ACC112 (cell line): Measurements from ENCODE around the gene C3.

Experiments
- H2AFZ ChIP-seq: fragments of 200-600 bp; sonication (generic); one replicate; pipeline ENCODE4 v1.6.0; 2017; ENCODE audit warnings: antibody characterized with exemption, low read length; ENCODE audit not compliant: unreplicated experiment
- H3K27ac ChIP-seq: fragments of 200-600 bp; sonication (generic); 2 replicates; pipeline ENCODE4 v1.5.1; 2014; ENCODE audit warnings: low read depth, mild to moderate bottlenecking, antibody characterized with exemption, low read length, moderate library complexity
- H3K27me3 ChIP-seq: fragments of 200-600 bp; sonication (generic); 2 replicates; pipeline ENCODE4 v1.6.1; 2014; ENCODE audit warnings: mild to moderate bottlenecking, antibody characterized with exemption, low read length, moderate library complexity, mixed read lengths; ENCODE audit not compliant: insufficient read depth
- H3K36me3 ChIP-seq: fragments of 200-600 bp; sonication (generic); 2 replicates; pipeline ENCODE4 v1.6.1; 2016; ENCODE audit warnings: mild to moderate bottlenecking, antibody characterized with exemption, low read length, moderate library complexity, mixed read lengths; ENCODE audit not compliant: insufficient read depth
- H3K4me1 ChIP-seq: fragments of 200-600 bp; sonication (generic); one replicate; pipeline ENCODE4 v1.6.1; 2016; ENCODE audit warnings: low read length, mixed read lengths; ENCODE audit not compliant: insufficient read depth, unreplicated experiment, control insufficient read depth
- H3K4me3 ChIP-seq: fragments of 200-600 bp; sonication (generic); 2 replicates; pipeline ENCODE4 v1.5.1; 2014; ENCODE audit warnings: mild to moderate bottlenecking, low read depth, low read length
- H3K79me2 ChIP-seq: fragments of 200-600 bp; sonication (generic); one replicate; pipeline ENCODE4 v1.6.0; 2016; ENCODE audit warnings: low read length; ENCODE audit not compliant: control insufficient read depth, unreplicated experiment, insufficient read depth

The C3 gene

DNA sequence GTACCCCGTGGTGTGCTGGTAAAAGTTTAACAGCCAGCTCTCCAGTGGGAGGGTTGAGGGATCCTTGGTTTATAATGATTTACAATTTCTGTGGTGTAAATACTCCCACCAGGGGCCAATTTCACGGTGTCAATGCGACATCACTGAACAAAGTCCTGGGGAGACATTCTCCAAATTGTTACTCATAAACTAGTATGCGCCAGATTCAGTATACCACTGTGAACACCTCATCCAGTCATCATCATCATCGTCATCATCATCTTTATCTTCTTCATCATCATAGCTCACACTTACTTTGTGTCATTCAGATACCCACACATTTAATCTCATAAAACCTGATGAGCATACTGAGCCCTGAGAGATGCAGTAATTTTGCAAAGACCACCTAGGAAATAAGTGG lies 33.3 kb downstream of the C3 start:
- no peak overlapping the region for H3K4me3 ChIP-seq
- no peaks in the 10 kb centered on the region for H3K79me2 ChIP-seq
- H3K36me3 ChIP-seq = 0 out of 2 replicates have a peak, but pooled peaks cover 12% of the 10 kb centered on the region
- no peaks in the 10 kb centered on the region for H3K4me1 ChIP-seq
- H2AFZ ChIP-seq = no peak overlapping the region
- no peaks in the 10 kb centered on the region for H3K27me3 ChIP-seq
- H3K27ac ChIP-seq = no peak overlapping the region

GRCh38 chr19:6686628-6686975 lies 33.8 kb downstream of the C3 start:
- H3K27me3 ChIP-seq = no peaks in the 10 kb centered on the region
- no peak overlapping the region for H2AFZ ChIP-seq
- H3K79me2 ChIP-seq = no peaks in the 10 kb centered on the region
- peaks cover 15% of the 10 kb centered on the region; the same call in 1 of the 2 replicates for H3K36me3 ChIP-seq
- no peaks in the 10 kb centered on the region for H3K4me1 ChIP-seq
- H3K27ac ChIP-seq = no peak overlapping the region
- no peak overlapping the region for H3K4me3 ChIP-seq

DNA sequence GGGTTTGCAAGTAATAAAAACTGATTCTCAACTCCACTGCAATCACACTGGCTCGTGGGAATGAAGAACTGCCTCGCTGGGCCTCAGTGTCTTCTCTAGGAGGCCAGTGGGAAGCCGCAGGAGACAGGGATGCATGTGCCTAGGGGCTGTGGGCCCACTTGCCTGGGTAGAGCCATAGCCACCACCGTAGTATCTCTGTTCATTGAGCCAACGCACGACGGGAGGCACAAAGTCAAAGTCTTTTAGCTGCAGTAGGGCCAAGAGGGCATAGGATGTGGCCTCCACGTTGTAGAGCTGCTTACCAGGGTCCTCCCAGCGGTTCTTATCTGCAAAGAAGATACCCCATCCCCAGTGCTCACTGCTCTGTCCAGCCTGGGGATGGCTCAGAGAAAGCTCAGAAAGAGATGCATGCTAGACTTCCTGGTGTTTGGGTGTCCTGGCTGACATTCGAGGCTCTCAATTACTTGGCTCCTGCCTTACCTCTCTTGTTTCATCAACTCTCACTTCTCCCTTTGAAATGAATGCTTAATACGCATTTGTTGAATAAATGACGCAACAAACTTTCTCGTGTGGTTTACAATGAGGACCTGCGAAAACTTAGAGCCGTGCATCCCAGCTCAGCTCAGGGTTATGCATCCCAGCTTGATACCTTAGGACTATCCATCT lies 34.4 kb downstream of the C3 start:
- Histone ChIP-seq H3K27ac (no peak overlapping the region), H3K79me2 (no peaks in the 10 kb centered on the region), H3K4me1 (no peaks in the 10 kb centered on the region), H3K36me3 (peaks cover 15% of the 10 kb centered on the region; the same call in 1 of the 2 replicates), H3K4me3 (no peak overlapping the region), H3K27me3 (no peaks in the 10 kb centered on the region), H2AFZ (no peak overlapping the region)

DNA sequence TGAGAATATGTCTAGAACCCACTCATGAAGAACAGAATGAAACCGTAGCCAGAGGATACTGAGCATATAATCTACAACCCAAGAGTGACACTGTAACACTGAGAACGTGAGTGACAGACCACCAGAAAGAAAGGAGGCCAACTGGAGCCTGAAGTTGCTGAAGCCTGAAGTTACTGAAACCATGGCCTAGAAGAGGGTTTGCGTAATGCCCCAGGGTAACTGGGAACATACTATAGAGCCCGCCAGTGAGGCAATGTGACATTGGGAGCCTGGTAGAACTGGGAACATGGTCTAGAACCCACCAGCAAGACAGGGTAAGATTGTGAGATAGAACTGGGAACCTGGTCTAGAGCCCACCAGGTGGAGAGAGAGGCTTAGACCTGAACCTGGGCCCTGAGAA lies 35.0 kb downstream of the C3 start:
- H3K4me3 ChIP-seq = no peak overlapping the region
- H3K79me2 ChIP-seq = no peaks in the 10 kb centered on the region
- H3K27ac ChIP-seq = no peak overlapping the region
- no peak overlapping the region for H2AFZ ChIP-seq
- no peaks in the 10 kb centered on the region for H3K27me3 ChIP-seq
- peaks cover 17% of the 10 kb centered on the region for H3K36me3 ChIP-seq
- no peaks in the 10 kb centered on the region for H3K4me1 ChIP-seq

DNA sequence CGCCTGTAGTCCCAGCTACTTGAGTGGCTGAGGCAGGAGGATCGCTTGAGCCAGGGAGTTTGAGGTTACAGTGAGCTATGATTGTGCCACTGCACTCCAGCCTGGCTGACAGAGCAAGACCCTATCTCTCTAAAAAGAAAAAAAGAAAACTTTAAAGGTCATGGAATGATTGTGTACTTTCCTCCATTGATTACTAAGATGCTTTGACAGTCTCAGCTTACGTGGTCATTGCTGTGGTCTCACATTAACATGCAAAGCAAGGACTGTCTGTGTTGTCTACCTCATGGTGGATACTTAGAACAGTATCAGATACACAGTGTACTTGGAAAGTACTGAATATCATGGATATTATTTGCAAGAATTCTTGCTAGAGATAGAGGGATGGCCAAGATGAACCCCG lies 36.5 kb downstream of the C3 start:
- H3K36me3 ChIP-seq = peaks cover 17% of the 10 kb centered on the region

GRCh38 chr19:6682607-6683128 lies 37.8 kb downstream of the C3 start:
- Histone ChIP-seq H3K79me2 (no peaks in the 10 kb centered on the region), H3K4me3 (no peak overlapping the region), H3K36me3 (peaks cover 26% of the 10 kb centered on the region), H3K4me1 (no peaks in the 10 kb centered on the region), H3K27me3 (no peaks in the 10 kb centered on the region), H3K27ac (no peak overlapping the region), H2AFZ (no peak overlapping the region)

More for the DNA sequence above, 36.5 kb downstream of the C3 start:
- Histone ChIP-seq H3K4me3 (no peak overlapping the region), H3K4me1 (no peaks in the 10 kb centered on the region), H3K27ac (no peak overlapping the region), H3K27me3 (no peaks in the 10 kb centered on the region), H3K79me2 (no peaks in the 10 kb centered on the region), H2AFZ (no peak overlapping the region)

DNA sequence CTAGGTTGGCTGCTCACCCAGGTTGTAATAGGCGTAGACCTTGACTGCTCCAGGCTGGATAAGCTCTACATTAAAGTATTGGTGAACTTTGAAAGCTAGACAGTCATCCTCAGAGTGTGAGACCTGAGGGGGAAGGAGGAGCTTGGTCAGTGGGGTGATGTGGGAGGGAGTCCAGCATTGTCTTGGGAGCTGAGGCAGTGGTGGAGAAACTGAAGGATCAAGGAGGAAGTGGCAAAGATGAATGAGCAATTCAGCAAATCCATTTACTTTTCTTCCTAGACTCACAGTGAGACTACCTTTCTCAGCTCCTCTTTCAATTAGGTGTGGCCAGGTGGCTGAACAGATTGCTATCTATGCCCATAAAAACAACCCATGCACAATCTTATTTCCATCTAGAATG lies 40.3 kb downstream of the C3 start:
- Histone ChIP-seq H2AFZ (no peak overlapping the region), H3K36me3 (peaks cover 28% of the 10 kb centered on the region), H3K4me1 (peaks cover 2% of the 10 kb centered on the region), H3K79me2 (no peaks in the 10 kb centered on the region), H3K27me3 (no peaks in the 10 kb centered on the region), H3K27ac (no peak overlapping the region), H3K4me3 (no peak overlapping the region)

- no peak overlapping the region for H3K27ac ChIP-seq
- peaks cover 9% of the 10 kb centered on the region for H3K4me1 ChIP-seq
- no peaks in the 10 kb centered on the region for H3K79me2 ChIP-seq
- no peak overlapping the region for H2AFZ ChIP-seq
- H3K27me3 ChIP-seq = no peaks in the 10 kb centered on the region
- H3K4me3 ChIP-seq = no peak overlapping the region
- H3K36me3 ChIP-seq = peaks cover 25% of the 10 kb centered on the region
These were observed 41.3 kb downstream of the C3 start for GRCh38 chr19:6679139-6679538.

DNA sequence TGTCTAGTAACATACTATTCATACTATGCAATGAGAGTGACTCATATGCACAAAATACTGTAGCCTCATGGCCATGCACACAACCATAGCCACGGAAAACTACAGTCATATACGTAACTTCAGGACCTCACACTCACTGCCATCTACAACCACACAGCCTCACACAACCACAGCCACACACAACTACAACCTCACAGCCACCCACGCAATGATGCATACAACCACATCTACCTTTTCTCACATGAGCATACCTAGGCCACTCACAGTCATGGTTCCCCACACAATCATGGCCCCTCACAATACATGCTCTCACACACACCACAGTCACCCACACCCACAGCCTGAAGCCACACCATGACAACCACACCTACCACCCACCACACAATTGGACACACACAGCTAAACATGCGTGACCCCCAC lies 41.8 kb downstream of the C3 start:
- H3K27me3 ChIP-seq = no peaks in the 10 kb centered on the region
- H3K4me1 ChIP-seq = peaks cover 9% of the 10 kb centered on the region
- H3K4me3 ChIP-seq = no peak overlapping the region
- H3K27ac ChIP-seq = no peak overlapping the region
- peaks cover 25% of the 10 kb centered on the region for H3K36me3 ChIP-seq
- no peaks in the 10 kb centered on the region for H3K79me2 ChIP-seq
- no peak overlapping the region for H2AFZ ChIP-seq

GRCh38 chr19:6677883-6678689 lies 42.4 kb downstream of the C3 start:
- H3K27ac ChIP-seq = no peak overlapping the region
- no peaks in the 10 kb centered on the region for H3K79me2 ChIP-seq
- H2AFZ ChIP-seq = no peak overlapping the region
- no peaks in the 10 kb centered on the region for H3K27me3 ChIP-seq
- peaks cover 9% of the 10 kb centered on the region for H3K4me1 ChIP-seq
- H3K36me3 ChIP-seq = peaks cover 25% of the 10 kb centered on the region
- no peak overlapping the region for H3K4me3 ChIP-seq

- peaks cover 25% of the 10 kb centered on the region for H3K36me3 ChIP-seq
- H2AFZ ChIP-seq = no peak overlapping the region
These were observed 43.0 kb downstream of the C3 start for GRCh38 chr19:6677495-6677882.

More at GRCh38 chr19:6677495-6677882, 43.0 kb downstream of the C3 start:
- Histone ChIP-seq H3K4me3 (no peak overlapping the region), H3K79me2 (no peaks in the 10 kb centered on the region), H3K27ac (no peak overlapping the region), H3K27me3 (no peaks in the 10 kb centered on the region), H3K4me1 (peaks cover 9% of the 10 kb centered on the region)
